ENCODE measurements around the gene DENND5B.
A peak's percentile ranks its signal among the peaks of the same experiment; 100 is the strongest.
"Not testable (repeated sequence)": the region's sequence is repeated elsewhere in the genome, so short reads cannot be mapped to it uniquely, and the experiment has no call there.

DENND5B gene

DNA sequence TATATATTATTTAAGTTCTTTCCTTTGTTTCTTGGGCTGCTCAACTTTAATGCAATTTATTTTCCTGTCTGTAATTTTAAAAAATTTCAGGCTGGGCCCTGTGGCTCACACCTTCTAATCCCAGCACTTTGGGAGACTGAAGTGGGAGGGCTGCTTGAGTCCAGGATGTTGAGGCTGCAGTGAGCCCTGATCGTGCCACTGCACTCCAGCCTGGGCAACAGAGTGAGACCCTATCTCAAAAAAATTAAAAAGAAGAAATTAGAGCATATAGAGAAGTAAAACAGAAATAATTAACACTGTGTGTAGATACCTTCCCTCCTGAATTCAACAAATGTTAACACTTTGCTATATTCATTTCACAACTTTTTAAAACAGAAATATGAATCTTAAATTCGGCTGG lies 74.2 kb downstream of the DENND5B start:
- Histone ChIP-seq H3K4me3 (no peak overlapping the region), H3K27ac (no peak overlapping the region)

DNA sequence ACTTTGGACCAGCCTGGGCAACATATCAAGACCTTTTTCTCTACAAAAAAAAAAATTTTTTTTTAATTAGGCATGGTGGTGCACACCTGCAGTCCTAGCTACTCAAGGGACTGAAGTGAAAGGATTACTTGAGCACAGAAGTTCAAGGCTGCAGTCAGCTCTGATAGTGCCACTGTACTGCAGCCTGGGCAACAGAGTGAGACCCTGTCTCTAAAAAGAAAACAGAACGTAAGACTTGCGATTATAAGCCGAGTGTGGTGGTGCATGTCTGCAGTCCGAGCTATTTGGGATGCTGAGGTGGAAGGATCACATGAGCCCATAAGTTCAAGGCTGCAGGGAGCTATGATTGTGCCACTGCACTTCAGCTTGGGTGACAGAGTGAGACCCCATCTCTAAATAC lies 76.0 kb downstream of the DENND5B start:
- Histone ChIP-seq H3K27ac (no peak overlapping the region), H3K4me3 (no peak overlapping the region)

DNA sequence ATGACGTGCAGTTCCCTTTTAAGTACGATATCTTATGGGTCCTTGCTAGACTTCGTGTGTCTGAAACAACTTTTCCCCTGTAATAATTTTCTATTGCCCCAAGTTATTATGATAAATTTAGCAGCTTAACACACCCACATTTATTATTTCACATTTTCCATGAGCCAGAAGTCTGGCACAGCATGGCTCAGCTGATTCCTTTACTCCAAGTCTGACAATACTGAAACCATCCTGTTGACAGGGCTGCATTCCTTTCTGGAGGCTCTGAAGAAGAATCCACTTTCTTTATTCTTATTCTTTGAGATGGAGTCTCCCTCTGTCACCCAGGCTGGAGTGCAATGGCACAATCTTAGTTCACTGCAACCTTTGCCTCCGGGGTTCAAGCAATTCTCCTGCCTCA lies 80.9 kb downstream of the DENND5B start:
- H3K27ac ChIP-seq, result peak overlapping the region in 1 of 21 experiments; percentile 17
- H3K4me3 ChIP-seq, result no peak overlapping the region

DNA sequence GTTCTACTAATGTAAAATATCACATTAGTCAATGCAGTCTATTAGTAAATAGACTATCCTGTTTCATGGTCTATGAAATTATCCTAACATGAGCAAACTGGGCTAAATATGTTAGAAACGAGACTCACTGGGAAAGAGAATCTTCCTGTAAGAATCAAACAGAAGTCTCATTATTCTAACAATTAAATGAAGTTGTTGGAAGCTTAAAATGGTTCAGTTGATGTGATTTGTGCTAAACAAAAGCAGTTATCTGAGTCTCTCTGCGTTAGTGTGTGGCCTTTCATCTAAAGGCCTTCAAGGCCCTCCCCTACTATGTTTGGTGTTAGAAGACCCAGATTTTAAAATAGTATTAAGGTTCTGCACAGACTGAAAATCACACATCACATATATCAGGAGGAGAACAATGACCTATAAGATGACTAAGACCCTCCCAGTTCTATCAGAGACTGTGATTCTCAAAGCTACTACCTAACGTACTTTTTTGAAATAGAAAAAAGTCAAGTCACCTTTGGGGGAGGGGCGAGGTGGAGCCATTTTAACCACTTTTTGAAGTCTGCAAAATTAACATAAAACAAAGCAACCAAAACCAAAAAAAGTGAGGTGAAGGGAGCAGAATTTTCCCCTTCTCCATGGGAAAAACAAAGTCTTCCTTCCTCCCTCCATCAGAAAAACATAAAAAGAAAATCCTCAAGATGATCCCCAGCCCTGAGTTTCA lies 82.3 kb downstream of the DENND5B start:
- H3K27ac ChIP-seq, result no peak overlapping the region
- no peak overlapping the region for H3K4me3 ChIP-seq

DNA sequence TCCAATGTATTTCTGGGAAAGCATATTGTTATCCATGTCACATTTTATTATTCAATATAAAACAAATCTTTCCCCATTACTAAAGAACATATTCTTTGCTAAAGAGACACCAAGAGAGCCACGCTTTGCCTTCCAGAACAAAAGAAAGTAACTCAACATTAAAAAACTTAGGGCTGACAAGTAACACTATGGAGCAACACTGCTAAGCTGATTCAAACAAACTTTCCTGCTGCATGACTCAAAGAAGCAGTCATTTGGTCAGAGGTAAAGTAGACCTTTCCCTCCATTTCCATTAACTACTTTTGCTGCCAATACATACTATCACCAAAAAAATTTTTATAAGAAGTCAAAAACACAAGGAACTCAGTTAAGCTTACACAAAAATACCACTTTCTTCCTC lies 83.0 kb downstream of the DENND5B start:
- Histone ChIP-seq H3K27ac (no peak overlapping the region), H3K4me3 (no peak overlapping the region)

DNA sequence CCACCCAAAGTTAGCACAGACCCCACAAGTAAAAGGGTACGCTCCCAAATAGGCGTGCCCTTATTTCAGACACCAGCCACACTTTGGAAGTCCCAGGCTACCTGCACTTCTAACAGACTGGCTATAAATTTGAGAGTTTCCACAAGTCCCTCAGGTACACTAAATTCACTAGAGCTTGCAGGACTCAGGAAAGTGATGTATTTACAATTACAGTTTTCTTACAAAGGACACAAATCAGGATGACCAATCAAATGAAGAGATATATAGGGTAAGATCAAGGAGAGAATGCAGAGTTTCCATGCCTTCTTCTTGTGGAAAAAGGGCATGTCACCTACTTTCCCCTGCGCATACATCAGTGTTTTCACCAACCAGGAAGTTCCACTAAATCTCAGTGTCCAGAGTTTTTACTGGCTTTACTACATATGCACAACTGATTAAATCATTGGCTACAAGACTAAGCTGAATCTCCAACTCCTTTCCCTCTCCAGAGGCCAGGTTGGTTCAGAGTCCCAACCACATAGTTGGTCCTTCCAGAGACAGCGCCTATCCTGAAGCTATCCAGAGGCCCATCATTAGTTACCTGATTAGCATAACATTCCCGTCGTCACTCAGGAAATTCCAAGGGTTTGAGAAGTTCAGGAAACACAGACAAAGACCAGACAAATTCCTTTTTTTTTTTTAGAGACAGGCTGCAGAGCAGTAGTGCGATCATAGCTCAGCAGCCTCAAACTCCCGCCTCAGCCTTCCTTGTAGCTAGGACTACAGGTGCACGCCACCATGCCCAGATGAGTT lies 84.2 kb downstream of the DENND5B start:
- no peak overlapping the region for H3K4me3 ChIP-seq

DNA sequence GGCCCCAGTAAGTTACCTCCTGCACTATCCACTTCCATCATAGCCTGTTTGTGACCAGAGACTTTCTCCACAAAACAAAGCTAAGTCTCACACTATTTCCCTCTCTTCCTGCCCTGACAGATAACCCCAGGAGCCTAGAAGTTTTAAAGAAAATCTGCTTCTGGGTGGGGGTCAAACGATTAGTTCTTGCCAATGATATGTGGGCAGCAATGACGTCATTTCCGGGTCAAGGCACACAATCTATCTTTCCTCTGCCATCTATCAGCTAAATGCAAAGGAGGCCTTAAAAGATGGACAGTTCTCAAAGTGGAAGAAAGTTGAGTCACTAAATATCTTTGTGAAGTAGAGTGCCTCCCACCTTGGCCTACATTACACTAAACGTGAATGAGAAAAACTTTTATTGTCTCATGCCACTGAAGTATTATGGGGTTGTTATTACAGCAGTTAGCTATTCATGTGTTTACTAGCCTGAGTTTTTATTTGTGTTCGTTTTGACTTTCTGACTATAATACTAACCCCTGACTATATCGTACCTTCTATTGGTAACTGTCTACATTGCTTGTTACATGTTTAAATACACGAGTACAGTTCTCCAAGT lies 86.2 kb downstream of the DENND5B start:
- Histone ChIP-seq H3K27ac (no peak overlapping the region), H3K4me3 (no peak overlapping the region)

More for the DNA sequence above, 84.2 kb downstream of the DENND5B start:
- no peak overlapping the region for H3K27ac ChIP-seq

DNA sequence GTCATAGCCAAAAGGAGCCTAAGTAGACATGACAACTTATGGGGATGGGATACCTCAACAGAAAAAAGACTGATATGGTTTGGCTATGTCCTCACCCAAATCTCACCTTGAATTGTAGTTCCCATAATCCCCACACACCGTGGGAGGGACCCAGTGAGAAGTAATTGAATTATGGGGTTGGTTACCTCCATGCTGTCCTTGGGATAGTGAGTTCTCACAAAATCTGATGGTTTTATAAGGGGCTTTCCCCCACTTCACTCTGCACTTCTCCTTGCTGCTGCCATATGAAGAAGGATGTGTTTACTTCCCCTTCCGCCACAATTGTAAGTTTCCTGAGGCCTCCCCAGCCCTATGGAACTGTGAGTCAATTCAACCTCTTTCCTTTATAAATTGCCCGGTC lies 89.9 kb downstream of the DENND5B start:
- not testable (repeated sequence) for H3K27ac ChIP-seq, H3K4me3 ChIP-seq

DNA sequence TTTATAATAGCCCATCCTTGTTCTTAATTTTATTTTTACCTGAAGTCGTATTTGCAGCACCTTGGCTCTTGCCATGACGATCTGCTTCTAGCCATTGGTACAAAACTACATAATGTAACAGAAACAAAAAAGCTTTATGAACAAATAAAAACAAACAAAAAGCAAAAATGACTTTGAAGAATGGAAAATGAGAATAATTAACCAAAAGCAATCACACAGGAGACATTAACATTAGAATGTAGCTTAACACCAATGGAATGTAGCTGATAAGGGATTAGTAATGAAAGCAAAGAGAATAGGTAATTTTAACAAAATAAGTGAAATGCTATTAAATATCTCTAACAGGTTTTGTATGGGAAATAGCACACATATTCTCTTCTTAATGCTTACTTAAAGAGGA lies 91.4 kb downstream of the DENND5B start:
- Histone ChIP-seq H3K27ac (no peak overlapping the region), H3K4me3 (no peak overlapping the region)

DNA sequence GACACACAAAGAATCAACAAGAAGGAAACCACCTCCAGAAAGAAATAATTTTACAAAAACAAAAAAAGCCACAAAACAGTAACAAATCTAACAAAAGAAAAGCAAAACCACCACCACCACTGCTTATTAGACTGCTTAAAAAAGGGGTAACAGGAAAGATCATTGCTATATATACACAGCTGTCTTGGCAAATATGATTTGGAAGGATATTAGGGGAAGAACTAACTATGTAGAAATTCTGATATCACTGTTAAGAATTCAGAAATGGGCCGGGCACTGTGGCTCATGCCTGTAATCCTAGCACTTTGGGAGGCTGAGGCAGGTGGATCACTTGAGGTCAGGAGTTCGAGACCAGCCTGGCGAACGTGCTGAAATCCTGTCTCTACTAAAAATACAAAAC lies 92.5 kb downstream of the DENND5B start:
- Histone ChIP-seq H3K4me3 (no peak overlapping the region), H3K27ac (no peak overlapping the region)

DNA sequence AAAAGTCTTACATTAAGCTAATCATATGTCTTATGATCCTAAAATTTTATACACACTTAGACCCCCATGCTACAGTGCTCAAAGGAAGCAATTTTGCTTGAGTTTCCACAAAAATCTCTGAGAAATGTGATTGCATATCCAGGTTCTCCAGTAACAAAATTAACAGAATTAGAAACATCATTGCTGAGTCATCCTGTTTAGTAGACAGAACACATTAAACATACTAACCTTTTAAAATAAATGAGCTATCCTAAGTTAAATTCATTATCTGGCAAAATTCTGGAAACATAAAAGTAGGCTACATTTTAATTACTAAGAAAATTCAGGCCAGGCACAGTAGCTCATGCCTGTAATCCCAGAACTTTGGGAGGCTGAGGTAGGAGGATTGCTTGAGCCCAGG lies 94.7 kb downstream of the DENND5B start:
- no peak overlapping the region for H3K4me3 ChIP-seq
- no peak overlapping the region for H3K27ac ChIP-seq

DNA sequence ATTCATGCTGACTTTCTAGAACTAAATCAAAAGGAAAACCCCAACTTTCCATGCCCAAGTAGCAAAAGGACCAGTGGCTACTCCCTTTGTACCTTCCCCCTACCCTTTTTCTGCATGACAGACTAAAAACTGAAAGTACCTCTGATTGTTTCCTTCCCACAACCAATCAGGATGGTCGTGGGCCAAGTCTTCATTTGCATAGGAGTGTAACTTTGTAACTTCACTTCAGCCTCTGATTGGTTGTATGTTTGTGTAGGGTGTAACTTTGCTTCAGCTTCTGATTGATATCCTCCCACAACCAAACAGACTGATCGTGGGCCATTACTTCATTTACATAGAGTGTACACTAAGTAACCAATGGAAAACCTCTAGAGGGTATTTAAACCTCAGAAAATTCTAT lies 96.5 kb downstream of the DENND5B start:
- Histone ChIP-seq H3K4me3 (no peak overlapping the region), H3K27ac (no peak overlapping the region)

DNA sequence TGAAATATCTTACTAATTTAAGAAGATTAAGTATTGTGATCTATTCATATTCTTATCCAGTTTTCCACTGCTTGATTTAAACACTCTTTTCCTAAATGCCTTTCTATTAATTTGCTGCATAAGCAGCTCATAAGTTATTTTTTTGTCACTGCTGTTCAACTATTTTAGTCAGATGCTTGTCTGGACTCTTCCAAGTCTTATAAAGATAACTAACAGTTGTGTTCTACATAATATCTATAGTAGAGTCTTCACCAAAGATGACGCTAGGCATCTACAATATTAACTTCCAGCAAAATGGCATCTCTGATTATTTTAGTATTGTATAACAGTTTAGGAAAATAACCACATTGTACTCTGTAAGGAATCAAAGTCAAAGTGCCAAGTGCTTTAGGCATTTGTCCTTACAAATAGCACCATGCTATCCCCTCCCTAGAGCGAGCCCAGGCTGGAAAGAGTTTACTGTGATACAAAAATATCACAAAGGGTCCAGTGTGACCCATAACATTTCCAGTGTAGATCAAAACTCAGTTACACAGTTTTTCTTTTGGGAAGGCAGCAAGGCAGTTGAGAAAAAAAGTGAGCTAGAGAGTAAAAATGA lies 98.2 kb downstream of the DENND5B start:
- Histone ChIP-seq H3K4me3 (no peak overlapping the region), H3K27ac (peak overlapping the region in 2 of 21 experiments; percentile 19 to 37)

DNA sequence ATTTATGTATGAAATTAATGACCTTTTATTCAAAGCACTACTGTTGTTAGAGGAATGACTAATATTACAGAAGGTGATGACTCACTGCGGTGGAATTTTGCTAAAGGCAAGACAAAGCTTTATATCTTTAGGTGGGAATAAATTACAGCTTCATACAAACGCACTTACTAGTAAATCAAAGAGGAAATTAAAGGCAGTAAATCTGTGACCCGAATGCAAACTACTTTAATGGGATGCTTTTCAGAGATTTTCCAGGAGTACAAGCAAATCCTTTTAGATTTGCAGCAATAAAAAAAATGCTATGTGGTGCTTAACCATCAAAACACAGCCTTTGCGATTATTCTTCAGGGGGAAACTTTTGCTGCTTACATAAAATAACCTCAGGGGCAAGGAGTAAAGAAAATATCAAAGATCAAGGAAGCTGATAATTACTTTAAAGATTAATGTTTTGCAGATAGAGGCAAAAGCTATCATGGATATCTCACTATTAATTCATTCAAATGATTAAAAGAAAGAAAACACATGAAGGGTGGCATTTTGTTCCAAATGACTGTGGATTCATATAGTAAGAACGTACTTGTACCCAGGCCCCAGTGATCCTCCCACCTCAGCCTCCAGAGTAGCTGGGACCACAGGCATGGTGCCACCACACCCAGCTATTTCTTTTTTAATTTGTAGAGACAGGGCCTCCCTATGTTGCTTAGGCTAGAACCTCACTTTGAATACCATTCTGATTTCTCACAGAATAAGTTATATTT lies 98.9 kb downstream of the DENND5B start:
- Histone ChIP-seq H3K27ac (peak overlapping the region in 2 of 21 experiments; percentile 19 to 37), H3K4me3 (no peak overlapping the region)

DNA sequence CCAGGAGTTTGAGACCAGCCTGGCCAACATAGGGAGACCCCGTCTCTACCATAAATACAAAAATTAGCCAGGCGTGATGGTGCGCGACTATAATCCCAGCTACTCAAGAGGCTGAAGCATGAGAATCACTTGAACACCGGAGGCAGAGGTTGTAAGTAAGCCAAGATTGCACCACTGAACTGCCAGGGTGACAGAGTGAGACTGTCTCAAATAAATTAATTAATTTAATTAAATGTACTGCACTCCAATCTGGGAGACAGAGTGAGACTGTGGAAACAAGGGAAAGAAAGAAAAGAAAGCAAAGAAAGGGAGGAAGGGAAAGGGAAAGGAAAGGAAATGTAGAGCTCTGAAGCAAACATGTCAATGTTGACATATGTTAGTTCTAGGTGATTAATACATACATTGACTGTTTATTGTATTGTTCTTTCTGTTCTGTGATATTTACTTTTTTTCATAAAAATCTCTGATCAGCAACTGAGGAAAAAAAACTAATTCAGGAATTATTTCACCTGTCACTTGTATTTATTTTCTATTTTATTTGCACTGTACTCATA lies 99.6 kb downstream of the DENND5B start:
- H3K4me3 ChIP-seq, result no peak overlapping the region
- H3K27ac ChIP-seq, result peak overlapping the region in 3 of 21 experiments; percentile 4 to 39 (median 5)

DNA sequence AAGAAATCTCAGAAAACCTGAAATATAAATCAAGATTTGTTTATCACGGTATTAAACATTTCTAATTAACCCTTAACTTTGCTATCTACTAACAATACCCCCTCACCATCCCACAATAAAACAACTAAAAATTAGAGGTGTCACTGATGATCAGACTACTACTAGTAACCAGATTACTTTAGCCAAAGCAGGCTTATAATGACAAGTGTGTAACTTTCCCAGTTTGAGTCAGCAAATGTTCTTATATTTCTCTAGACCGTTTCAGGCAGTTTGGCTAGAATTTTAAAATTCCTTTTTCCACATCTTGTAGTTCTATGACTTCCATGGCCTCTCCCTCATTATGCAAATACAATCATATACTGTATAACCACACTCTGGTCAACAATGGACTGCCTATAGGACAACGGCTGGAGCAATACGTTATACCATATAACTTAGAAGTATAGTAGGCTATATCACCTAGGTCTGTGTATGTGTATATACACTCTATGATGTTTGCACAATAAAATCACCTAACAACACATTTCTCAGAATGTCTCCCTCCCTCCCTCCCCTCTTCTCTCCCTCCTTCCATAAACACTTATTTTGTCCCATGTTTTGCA lies 102.1 kb downstream of the DENND5B start:
- Histone ChIP-seq H3K4me3 (no peak overlapping the region), H3K27ac (no peak overlapping the region)

DNA sequence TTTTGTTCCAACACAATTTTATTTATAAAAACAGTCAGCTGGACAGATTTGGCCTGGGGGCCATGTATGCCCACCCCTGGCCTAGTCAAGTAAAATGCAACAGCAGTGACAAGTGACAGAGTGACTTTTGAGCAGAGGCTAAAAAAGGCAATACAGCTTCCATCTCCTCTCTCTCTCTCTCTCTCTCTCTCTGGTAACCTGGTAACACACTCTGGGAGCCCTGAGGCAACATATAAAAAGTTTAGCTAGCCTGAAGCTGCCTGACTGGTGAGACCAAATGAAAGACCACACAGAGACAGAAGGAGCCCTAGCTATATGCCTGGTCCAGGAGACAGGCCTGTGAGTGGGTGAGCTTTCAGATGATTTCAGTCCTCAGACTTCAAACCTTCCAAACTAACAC lies 105.4 kb downstream of the DENND5B start:
- no peak overlapping the region for H3K4me3 ChIP-seq

DNA sequence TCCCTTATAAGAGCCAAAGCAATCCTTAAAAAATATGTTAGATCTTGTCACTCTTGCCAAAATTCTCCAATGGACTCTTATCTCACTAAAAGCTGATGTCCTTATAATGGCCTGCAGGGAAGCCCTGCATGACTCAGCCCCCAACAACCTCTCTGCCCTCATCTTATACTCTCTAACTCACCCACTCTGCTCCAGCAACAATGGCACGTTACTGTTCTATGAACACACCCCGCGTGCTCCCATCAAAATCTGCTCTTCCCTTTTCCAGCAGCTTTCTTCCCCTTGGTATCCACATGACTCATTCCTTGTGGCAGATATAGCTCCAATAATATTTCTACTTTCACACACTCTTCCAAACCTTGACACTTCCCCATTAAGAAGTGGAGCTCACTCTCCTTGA lies 108.1 kb downstream of the DENND5B start:
- no peak overlapping the region for H3K4me3 ChIP-seq
- H3K27ac ChIP-seq, result no peak overlapping the region

More for the DNA sequence above, 105.4 kb downstream of the DENND5B start:
- H3K27ac ChIP-seq, result no peak overlapping the region

DNA sequence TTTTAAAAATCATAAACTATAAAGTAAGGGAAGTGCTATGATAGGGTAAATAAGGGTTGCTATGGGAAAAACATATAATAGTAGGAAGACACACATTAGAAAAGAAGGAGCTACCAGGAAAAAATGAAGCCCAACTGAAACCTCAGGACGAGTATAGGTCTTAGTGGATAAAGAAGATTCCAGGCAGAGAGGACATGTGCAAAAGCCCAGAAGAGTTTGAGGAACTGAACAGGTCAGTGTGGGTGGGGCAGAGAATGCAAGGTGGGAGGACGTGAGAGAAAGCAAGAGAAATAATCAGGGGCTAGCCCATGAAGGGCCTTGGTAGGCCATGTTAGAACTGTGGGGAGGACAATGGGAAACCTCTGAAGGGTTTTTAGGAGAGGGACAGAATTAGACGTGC lies 109.5 kb downstream of the DENND5B start:
- no peak overlapping the region for H3K27ac ChIP-seq
- H3K4me3 ChIP-seq, result no peak overlapping the region

Data from skin epidermis (tissue), 12 donors.